Ovary (tissue), 9 donors: ENCODE data around the gene NIM1K. TPM values are rescaled to one million over a fixed set of nuclear protein-coding genes. Genes with fewer than 3 reads are reported as not detected.

Experiments
- DNase-seq, 5 donors: peaks; one replicate each; pipeline ENCODE4 v3.0.0-alpha.2; 2019 to 2020
- H3K27ac ChIP-seq, 2 donors: fragments of 200-600 bp; one replicate each; pipeline versions ENCODE4 v1.5.1 to v1.8.0; 2019 to 2022
- H3K27me3 ChIP-seq: fragments of 200-600 bp; one replicate; pipeline ENCODE4 v1.8.0; 2022
- H3K36me3 ChIP-seq: fragments of 200-600 bp; sonication (generic); one replicate; pipeline ENCODE4 v1.5.1; 2019
- H3K4me1 ChIP-seq: one replicate; pipeline ENCODE4 v1.8.1; 2013; ENCODE audit warnings: mild to moderate bottlenecking, moderate library complexity; ENCODE audit not compliant: insufficient read depth
- H3K4me3 ChIP-seq: fragments of 200-600 bp; sonication (generic); one replicate; pipeline ENCODE4 v1.5.1; 2017
- H3K9me3 ChIP-seq, 2 donors: fragments of 200-600 bp in 1 of 2; sonication (generic) in 1 of 2; one replicate each; pipeline versions ENCODE4 v1.5.1 to v1.8.1; 2013 to 2019; ENCODE audit warnings: mild to moderate bottlenecking in 1 of 2, moderate library complexity in 1 of 2
- EP300 ChIP-seq: sonication (generic); formaldehyde crosslinking; IDR thresholded peaks from one replicate; pipeline ENCODE4 v1.6.1; 2017; ENCODE audit warnings: antibody characterized with exemption
- POLR2A ChIP-seq: fragments of 450-650 bp; IDR thresholded peaks from one replicate; pipeline ENCODE4 v1.6.1; 2017; ENCODE audit warnings: antibody characterized with exemption, mild to moderate bottlenecking, moderate library complexity
- WGBS, 3 donors: extraction: QIAGEN DNeasy Blood & Tissue Kit in 1 of 3; methylation state at CpG; one replicate each; pipeline versions ENCODE4 v1.1.5 to v1.1.7; 2013 to 2017; 5-methylcytosine and 5-hydroxymethylcytosine counted together
- intact Hi-C, 4 donors: fragments of 100-400 bp; cut with DNase I; formaldehyde crosslinking; loops; one replicate each; pipeline versions ENCODE4 v1.11.0 to v1.15.1; 2022 to 2023
- polyA plus RNA-seq, 2 donors: library from polyadenylated mRNA; stranded (reverse); fragments of 200-250 nt in 1 of 2; fragments of 350-450 nt in 1 of 2; fragmentation: Illumina TruSeq in 1 of 2; extraction: RNeasy Lipid Tissue Mini Kit (QIAGEN cat#74804) in 1 of 2; gene quantifications; one replicate each; pipeline ENCODE4 v1.2.3, GENCODE V29; 2013 to 2014
- total RNA-seq, 7 donors: library from RNA; depleted of rRNA in 2 of 7; stranded (reverse); fragments of >200 nt in 2 of 7; fragmentation: NEBNext Ultra II Directional in 3 of 7; extraction: Animal tissue kit (Norgen Biotek cat#: 25700) in 3 of 7; gene quantifications; one replicate each; pipeline versions ENCODE4 v1.1.0 to v1.2.4, GENCODE V29; 2016 to 2023
- TF ChIP-seq, protein P1 (sequence below), 3 donors: fragments of 450-650 bp in 2 of 3; fragments of 200-600 bp in 1 of 3; IDR thresholded peaks; one replicate each; pipeline versions ENCODE4 v1.5.1 to v1.8.0; 2016 to 2022; ENCODE audit warnings: antibody characterized with exemption in 3 of 3, mild to moderate bottlenecking in 1 of 3
- donor health status: DM: no; HTN: no; CAD: no; lungs with moderate emphysema.
- donor health status: DM: no; HTN: no; CAD: no.
- donor health status: Bipolar disorder and iron deficiency.
- donor health status: DM: yes; HTN: yes; CAD: no.
- donor health status: DM: no; HTN: no; CAD: no.
- donor health status: DM: yes; HTN: yes; CAD: no.

NIM1K gene
- total and polyA plus RNA-seq, 9 donors, result 0.12 to 0.78 (median 0.35) TPM; not detected in 1

- H3K4me3 ChIP-seq, result no peak overlapping the region
- no peaks in the 10 kb centered on the region for H3K27me3 ChIP-seq
- TF ChIP-seq POLR2A (no peak), EP300 (no peak)
- TF ChIP-seq, protein P1, sequence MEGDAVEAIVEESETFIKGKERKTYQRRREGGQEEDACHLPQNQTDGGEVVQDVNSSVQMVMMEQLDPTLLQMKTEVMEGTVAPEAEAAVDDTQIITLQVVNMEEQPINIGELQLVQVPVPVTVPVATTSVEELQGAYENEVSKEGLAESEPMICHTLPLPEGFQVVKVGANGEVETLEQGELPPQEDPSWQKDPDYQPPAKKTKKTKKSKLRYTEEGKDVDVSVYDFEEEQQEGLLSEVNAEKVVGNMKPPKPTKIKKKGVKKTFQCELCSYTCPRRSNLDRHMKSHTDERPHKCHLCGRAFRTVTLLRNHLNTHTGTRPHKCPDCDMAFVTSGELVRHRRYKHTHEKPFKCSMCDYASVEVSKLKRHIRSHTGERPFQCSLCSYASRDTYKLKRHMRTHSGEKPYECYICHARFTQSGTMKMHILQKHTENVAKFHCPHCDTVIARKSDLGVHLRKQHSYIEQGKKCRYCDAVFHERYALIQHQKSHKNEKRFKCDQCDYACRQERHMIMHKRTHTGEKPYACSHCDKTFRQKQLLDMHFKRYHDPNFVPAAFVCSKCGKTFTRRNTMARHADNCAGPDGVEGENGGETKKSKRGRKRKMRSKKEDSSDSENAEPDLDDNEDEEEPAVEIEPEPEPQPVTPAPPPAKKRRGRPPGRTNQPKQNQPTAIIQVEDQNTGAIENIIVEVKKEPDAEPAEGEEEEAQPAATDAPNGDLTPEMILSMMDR (IDR thresholded peaks at IDR 0.05), result no peak
- no peaks in the 10 kb centered on the region for H3K4me1 ChIP-seq
- intact Hi-C loops, result no loop called here
- no peak for DNase-seq
- H3K27ac ChIP-seq, result no peak overlapping the region
- H3K36me3 ChIP-seq, result no peaks in the 10 kb centered on the region
- WGBS, 3 donors, result 88 to 97% (median 95%) methylated on average over 1 of the region's 1 CpG
- no peaks in the 10 kb centered on the region for H3K9me3 ChIP-seq
Measured at GRCh38 chr5:43288269-43288831, 96.3 kb downstream of the NIM1K start.

DNA sequence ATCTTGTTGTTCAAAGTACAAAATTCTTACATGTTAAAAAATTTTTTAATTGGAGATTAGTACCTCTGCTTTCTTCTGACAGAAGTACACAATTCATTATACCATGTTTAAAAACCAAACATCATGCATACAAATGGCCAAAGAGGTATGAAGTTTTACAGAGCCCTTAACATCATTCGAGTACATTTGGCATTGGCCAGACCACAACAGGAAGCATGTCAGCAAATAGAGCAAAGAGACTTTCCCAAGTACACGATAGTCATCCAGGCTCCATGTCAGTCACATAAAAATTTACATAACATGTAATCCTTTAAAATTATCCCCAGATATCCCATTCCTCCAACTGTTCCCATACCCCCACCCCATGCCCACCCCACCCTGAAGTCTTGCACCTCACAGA is 98.7 kb downstream of the NIM1K start:
- no peaks in the 10 kb centered on the region for H3K4me1 ChIP-seq
- H3K27me3 ChIP-seq, result no peaks in the 10 kb centered on the region
- TF ChIP-seq EP300, result no peak
- TF ChIP-seq, protein P1 (IDR thresholded peaks at IDR 0.05), result no peak
- TF ChIP-seq POLR2A, result no peak
- no peaks in the 10 kb centered on the region for H3K9me3 ChIP-seq
- no peak for DNase-seq
- no peaks in the 10 kb centered on the region for H3K36me3 ChIP-seq
- WGBS, 3 donors, result 71 to 87% (median 81%) methylated on average over 2 of the region's 2 CpGs
- H3K4me3 ChIP-seq, result no peak overlapping the region
- intact Hi-C loops, result loop anchor here in 1 of 4 donors (5.0 kb wide), 1 partner anchor 158 kb away; no protein-coding TSS in a partner anchor
- H3K27ac ChIP-seq, result no peak overlapping the region

- no peak overlapping the region for H3K27ac ChIP-seq
- intact Hi-C loops, result loop anchor here in 1 of 4 donors (5.0 kb wide), 1 partner anchor 162 kb away; no protein-coding TSS in a partner anchor
- no peaks in the 10 kb centered on the region for H3K9me3 ChIP-seq
- no peak overlapping the region for H3K4me3 ChIP-seq
- H3K4me1 ChIP-seq, result no peaks in the 10 kb centered on the region
- TF ChIP-seq EP300, result no peak
- no peak for TF ChIP-seq POLR2A
- TF ChIP-seq, protein P1 (IDR thresholded peaks at IDR 0.05), result no peak
- DNase-seq, result no peak
- H3K27me3 ChIP-seq, result no peaks in the 10 kb centered on the region
- H3K36me3 ChIP-seq, result no peaks in the 10 kb centered on the region
Measured at GRCh38 chr5:43294226-43294625, 102.2 kb downstream of the NIM1K start.

- TF ChIP-seq, protein P1 (IDR thresholded peaks at IDR 0.05), result no peak
- TF ChIP-seq POLR2A, result no peak
- TF ChIP-seq EP300, result no peak
- H3K9me3 ChIP-seq, result no peaks in the 10 kb centered on the region
- H3K4me3 ChIP-seq, result no peak overlapping the region
- H3K27me3 ChIP-seq, result no peaks in the 10 kb centered on the region
- H3K4me1 ChIP-seq, result no peaks in the 10 kb centered on the region
- H3K27ac ChIP-seq, result no peak overlapping the region
- H3K36me3 ChIP-seq, result no peaks in the 10 kb centered on the region
- intact Hi-C loops, result no loop called here
- 77 to 79% (median 77%) methylated on average over 2 of the region's 2 CpGs for WGBS, 3 donors
- DNase-seq, result no peak
Measured at GRCh38 chr5:43295202-43295601, 103.2 kb downstream of the NIM1K start.
